Aorta (tissue), 5 donors: ENCODE data around the gene SPIB. TPM values are rescaled to one million over a fixed set of nuclear protein-coding genes. Genes with fewer than 3 reads are reported as not detected.
A peak's percentile ranks its signal among the peaks of the same experiment; 100 is the strongest.

Experiments
- ATAC-seq: fragments of 200-7000 bp; cut with Tn5 transposase; one replicate; pipeline ENCODE4 v1.9.1; 2022; ENCODE audit warnings: moderate library complexity; ENCODE audit not compliant: low FRiP score
- DNase-seq, 2 donors: peaks; one replicate each; pipeline ENCODE4 v3.0.0-alpha.2; 2020
- H3K27ac ChIP-seq, 2 donors: one replicate each; pipeline ENCODE4 v1.5.1; 2013; ENCODE audit warnings: low read length in 2 of 2, mild to moderate bottlenecking in 2 of 2, moderate library complexity in 2 of 2, control low read depth in 1 of 2, inconsistent platforms in 1 of 2, low read depth in 1 of 2
- H3K27me3 ChIP-seq, 2 donors: one replicate each; pipeline ENCODE4 v1.6.1; 2013; ENCODE audit warnings: control low read depth in 1 of 2, low read length in 1 of 2, mild to moderate bottlenecking in 1 of 2, moderate library complexity in 1 of 2; ENCODE audit not compliant: insufficient read depth in 2 of 2, control insufficient read depth in 1 of 2
- H3K36me3 ChIP-seq, 2 donors: one replicate each; pipeline ENCODE4 v1.6.1; 2013; ENCODE audit warnings: control low read depth in 1 of 2, low read length in 1 of 2, mild to moderate bottlenecking in 1 of 2; ENCODE audit not compliant: insufficient read depth in 2 of 2, control insufficient read depth in 1 of 2
- H3K4me1 ChIP-seq, 2 donors: one replicate each; pipeline ENCODE4 v1.6.1; 2013; ENCODE audit warnings: low read length in 2 of 2, control low read depth in 1 of 2, mild to moderate bottlenecking in 1 of 2, moderate library complexity in 1 of 2; ENCODE audit not compliant: insufficient read depth in 2 of 2, control insufficient read depth in 1 of 2
- H3K4me3 ChIP-seq, 2 donors: one replicate each; pipeline ENCODE4 v1.5.1; 2013; ENCODE audit warnings: low read length in 2 of 2, control low read depth in 1 of 2, mild to moderate bottlenecking in 1 of 2
- H3K9me3 ChIP-seq: one replicate; pipeline ENCODE4 v1.6.1; 2013; ENCODE audit warnings: mild to moderate bottlenecking, low read length; ENCODE audit not compliant: control insufficient read depth
- WGBS, 2 donors: extraction: QIAGEN DNeasy Blood & Tissue Kit; methylation state at CpG; one replicate each; pipeline ENCODE4 v1.1.7; 2013; 5-methylcytosine and 5-hydroxymethylcytosine counted together
- intact Hi-C, 2 donors: fragments of 100-400 bp; cut with DNase I; formaldehyde crosslinking; loops; one replicate each; pipeline versions ENCODE4 v1.14.2 to v1.15.0; 2022
- polyA plus RNA-seq, 2 donors: library from polyadenylated mRNA; stranded (reverse); fragments of 200-250 nt; gene quantifications; one replicate each; pipeline ENCODE4 v1.2.3, GENCODE V29; 2013
- total RNA-seq, 2 donors: library from RNA; stranded (reverse); fragmentation: NEBNext Ultra II Directional; extraction: Animal tissue kit (Norgen Biotek cat#: 25700); gene quantifications; one replicate each; pipeline ENCODE4 v1.2.1, GENCODE V29; 2021
- donor health status: healthy with polysubstance abuse.
- donor health status: Bipolar disorder and iron deficiency.
- donor health status: DM: no; HTN: no; CAD: no.
- donor health status: DM: no; HTN: no; CAD: no.
- donor health status: DM: yes; HTN: yes; CAD: no.

Gene SPIB
- total and polyA plus RNA-seq, 4 donors = 0.05 to 5.1 (median 0.55) TPM

DNA sequence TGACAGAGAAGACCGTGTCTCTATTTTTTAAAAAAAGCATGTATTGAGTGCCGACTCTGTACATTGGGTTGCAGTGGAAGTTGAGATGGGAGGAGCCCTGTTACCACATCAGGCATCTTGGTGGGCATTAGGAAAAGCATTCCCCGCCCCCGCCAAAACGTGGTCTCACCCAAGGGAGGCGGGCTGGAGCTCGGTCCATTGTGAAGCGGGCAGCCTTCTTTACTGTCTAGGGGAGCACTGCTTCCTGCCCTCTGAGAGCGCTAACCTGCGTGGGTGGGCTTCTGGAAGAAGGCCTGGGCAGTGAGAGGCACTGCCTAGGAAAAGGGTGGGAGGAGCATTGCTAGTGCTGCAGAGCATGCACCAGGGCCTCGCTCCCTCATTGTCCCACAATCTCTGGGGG is 38.6 kb upstream of the SPIB start:
- ATAC-seq (no peak), DNase-seq (no peak)
- Histone ChIP-seq H3K4me3 (no peak overlapping the region), H3K9me3 (no peaks in the 10 kb centered on the region), H3K4me1 (no peaks in the 10 kb centered on the region), H3K27me3 (no peaks in the 10 kb centered on the region), H3K36me3 (peaks cover 0 to 14% of the 10 kb centered on the region in 2 donors), H3K27ac (no peak overlapping the region)
- intact Hi-C loops = no loop called here
- 74 to 82% methylated on average over 11 of the region's 11 CpGs for WGBS, 2 donors

DNA sequence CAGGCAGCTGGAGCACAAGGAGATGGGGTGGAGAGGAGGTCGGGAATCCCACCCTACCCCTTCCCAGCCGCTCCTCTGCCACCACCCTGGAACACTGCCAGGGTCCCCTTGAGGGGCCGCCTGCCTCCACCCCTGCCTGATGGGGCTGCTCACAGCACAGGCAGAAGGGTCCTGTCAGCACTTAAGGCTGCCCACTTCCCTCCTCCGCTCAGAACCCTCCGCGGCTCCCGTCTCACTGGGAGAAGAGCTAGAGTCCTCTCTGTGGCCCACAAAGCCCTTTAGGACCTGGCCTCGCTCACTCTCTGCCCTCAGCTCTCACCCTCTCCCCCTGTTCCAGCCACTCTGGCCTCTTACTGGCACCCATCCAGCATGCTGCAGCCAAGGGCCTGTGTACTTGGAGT is 38.0 kb upstream of the SPIB start:
- H3K27ac ChIP-seq = no peak overlapping the region
- 65 to 77% methylated on average over 8 of the region's 8 CpGs for WGBS, 2 donors
- no peaks in the 10 kb centered on the region for H3K27me3 ChIP-seq
- no peak overlapping the region for H3K4me3 ChIP-seq
- H3K4me1 ChIP-seq = no peaks in the 10 kb centered on the region
- intact Hi-C loops = no loop called here
- peaks cover 0 to 14% of the 10 kb centered on the region in 2 donors for H3K36me3 ChIP-seq
- ATAC-seq (no peak), DNase-seq (no peak)
- H3K9me3 ChIP-seq = no peaks in the 10 kb centered on the region

DNA sequence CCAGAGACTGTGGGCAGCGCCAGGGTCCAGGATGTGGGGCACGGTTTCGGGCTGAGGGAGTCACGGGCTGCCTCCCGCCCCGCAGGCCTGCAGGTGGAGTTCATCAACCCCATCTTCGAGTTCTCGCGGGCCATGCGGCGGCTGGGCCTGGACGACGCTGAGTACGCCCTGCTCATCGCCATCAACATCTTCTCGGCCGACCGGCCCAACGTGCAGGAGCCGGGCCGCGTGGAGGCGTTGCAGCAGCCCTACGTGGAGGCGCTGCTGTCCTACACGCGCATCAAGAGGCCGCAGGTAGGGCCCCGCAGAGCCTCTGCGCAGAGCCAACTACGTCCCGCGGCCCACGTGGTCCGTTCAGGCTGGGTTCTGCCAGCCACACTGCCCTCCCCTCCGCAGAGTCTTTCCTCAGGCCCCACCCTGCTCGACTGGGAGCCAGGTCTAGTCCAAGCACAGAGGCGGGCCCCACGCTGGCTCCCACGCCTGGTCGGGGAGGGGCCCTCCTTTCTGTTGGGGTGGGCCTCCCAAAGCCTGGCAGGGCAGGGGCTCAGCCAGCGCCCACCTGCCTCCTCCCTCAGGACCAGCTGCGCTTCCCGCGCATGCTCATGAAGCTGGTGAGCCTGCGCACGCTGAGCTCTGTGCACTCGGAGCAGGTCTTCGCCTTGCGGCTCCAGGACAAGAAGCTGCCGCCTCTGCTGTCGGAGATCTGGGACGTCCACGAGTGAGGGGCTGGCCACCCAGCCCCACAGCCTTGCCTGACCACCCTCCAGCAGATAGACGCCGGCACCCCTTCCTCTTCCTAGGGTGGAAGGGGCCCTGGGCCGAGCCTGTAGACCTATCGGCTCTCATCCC is 36.6 kb upstream of the SPIB start:
- WGBS, 2 donors = 91 to 92% methylated on average over 57 to 58 of the region's 58 CpGs
- ATAC-seq = no peak
- intact Hi-C loops = no loop called here
- no peak for DNase-seq
- Histone ChIP-seq H3K4me1 (no peaks in the 10 kb centered on the region), H3K27me3 (no peaks in the 10 kb centered on the region), H3K9me3 (no peaks in the 10 kb centered on the region), H3K36me3 (peaks cover 0 to 14% of the 10 kb centered on the region in 2 donors), H3K4me3 (no peak overlapping the region), H3K27ac (no peak overlapping the region)

DNA sequence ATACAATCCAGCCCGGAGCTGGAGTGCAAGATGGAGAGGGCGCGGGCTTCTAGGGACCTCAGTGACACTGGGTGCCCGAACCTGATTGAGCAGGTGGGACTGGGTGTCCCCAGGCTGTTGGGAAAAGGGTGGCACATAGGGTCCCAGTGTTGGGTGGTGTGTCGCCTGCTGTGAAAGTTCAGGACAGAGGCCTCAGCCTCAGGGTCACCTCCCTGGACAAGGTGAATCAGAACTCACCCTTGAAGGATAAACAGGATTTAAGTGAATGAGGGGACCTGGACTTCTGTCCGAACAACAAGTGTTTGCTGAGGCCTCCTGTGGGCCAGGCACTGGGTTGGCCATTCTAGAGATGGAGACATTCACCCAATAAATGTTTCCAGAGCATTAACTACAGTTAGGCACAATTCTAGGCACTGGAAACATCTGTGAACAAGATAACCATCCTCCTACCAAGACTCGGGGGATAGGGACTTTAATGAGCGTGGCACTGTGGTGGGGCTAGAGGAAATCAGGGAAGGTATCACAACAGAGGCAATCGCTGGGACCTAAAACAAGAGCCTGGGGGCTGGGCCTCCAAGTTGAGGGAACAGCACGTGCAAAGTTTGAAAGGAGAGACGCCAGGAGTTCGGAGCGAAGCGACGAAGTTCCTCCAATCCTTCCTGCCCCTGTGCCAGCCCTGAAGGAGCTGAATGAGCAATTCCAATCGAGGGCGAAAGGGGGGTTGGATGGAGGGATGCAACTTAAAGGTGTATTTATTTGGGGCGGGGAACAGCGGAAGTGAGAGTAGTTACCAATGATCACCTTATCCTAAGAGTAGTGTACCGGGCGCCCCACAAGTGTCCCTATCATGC is 35.5 kb upstream of the SPIB start:
- no peak for ATAC-seq
- WGBS, 2 donors = 36 to 38% methylated on average over 21 of the region's 21 CpGs

DNA sequence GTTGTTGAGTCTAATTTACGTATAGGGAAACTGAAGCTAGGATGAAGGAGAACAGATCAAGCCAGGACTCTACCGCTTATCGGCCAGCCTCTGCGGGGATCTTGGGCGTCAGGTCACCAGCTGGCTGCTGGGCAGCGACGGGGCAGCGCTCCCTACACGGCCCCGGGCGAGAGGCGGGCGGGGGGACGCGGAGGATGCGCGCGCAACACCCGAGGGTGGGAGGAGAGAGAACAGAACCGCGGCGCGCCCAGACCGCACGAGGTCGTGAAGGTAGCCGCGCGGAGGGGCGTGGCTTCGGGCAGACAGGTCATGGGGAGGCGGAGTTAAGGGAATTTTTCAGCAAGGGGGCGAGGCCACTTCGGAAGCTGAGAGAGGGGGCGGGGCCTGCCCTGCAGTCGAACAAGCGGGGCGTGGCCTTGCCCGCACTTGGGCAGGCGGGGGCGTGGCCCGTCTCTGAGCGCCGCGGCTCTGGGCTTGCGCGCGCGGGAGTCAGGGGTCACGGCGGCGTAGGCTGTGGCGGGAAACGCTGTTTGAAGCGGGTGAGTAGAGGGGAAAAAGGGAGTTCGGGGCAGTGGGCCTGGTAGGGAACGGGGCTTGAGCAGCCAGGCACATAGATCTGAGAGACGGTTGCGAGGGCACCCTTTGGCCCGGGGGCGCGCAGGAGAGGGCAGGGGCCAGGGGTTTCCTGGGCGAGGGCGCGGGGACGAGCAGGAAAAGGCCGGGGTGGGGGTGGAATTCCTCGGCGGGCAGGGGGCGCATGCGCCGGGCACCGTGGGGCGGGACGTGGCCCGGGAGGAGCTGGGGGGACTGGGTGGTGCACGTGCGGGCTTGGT is 34.7 kb upstream of the SPIB start, which contains the start of gene POLD1:
POLD1 (plus strand) TSS at position 496 of the 833 bp plus-strand sequence. CDS start 14,505 bp downstream, outside the sequence.
- no peaks in the 10 kb centered on the region for H3K27me3 ChIP-seq
- 0 to 1% methylated on average over 78 of the region's 78 CpGs for WGBS, 2 donors
- H3K4me3 ChIP-seq = peak within 1 kb of the TSS; percentile 20 to 39
- intact Hi-C loops = no loop called here
- H3K4me1 ChIP-seq = no peaks in the 10 kb centered on the region
- H3K36me3 ChIP-seq = peaks cover 0 to 4% of the 10 kb centered on the region in 2 donors
- no peaks in the 10 kb centered on the region for H3K9me3 ChIP-seq
- peak; percentile 98 to 99 for DNase-seq
- peak; percentile 97 for ATAC-seq
- peak within 1 kb of the TSS in 1 of 2 donors; percentile 64 for H3K27ac ChIP-seq

More for the DNA sequence above, 35.5 kb upstream of the SPIB start:
- H3K27ac ChIP-seq = peak overlapping the region in 1 of 2 donors; percentile 49
- DNase-seq = no peak
- no peaks in the 10 kb centered on the region for H3K9me3 ChIP-seq
- H3K4me1 ChIP-seq = no peaks in the 10 kb centered on the region
- no peak overlapping the region for H3K4me3 ChIP-seq
- intact Hi-C loops = no loop called here
- H3K27me3 ChIP-seq = no peaks in the 10 kb centered on the region
- H3K36me3 ChIP-seq = peaks cover 0 to 12% of the 10 kb centered on the region in 2 donors

DNA sequence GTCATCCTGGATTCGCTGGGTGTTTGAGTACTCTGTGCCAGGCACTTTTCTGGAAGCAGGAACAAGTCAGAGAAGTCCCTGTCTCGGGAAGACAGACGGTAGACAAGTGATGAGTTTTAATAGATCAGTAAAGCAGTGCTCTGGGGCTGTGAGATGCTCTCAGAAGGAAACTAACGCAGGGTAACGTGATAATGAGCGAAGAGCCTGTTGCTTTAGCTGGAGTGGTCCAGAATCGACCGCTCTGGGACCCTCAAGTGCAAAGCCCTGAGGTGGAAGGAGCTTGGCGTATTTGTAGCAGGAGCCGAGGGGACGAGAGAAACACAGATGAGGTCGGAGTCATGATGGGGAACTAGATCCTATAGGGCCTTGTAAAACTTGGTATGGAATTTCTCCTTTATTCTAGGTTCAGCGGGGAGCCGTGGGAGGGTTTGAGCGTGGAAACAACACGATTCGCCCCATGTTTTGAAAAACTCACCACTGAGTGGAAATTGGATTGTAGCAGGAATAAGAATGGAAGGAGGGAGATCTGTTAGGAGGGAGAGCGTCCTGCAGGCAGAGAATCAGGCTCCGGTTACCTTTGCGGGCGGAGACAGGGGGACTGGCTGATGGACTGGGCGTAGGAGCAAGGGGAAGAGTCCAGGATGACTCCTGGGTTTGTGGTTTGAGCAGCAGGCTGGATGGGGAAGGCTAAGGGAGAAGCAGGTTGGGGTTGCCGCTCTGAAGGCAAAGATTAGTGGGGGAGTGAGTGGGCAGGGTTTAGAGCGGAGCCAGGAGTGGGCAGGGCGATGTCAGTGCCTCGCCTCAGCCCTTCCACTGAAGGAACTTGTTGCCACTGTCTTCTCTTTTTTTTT is 33.8 kb upstream of the SPIB start:
- ATAC-seq (no peak), DNase-seq (no peak)
- Histone ChIP-seq H3K36me3 (no peaks in the 10 kb centered on the region), H3K9me3 (no peaks in the 10 kb centered on the region), H3K4me1 (no peaks in the 10 kb centered on the region), H3K4me3 (peak overlapping the region; percentile 20 to 39), H3K27me3 (no peaks in the 10 kb centered on the region), H3K27ac (peak overlapping the region in 1 of 2 donors; percentile 64)
- intact Hi-C loops = no loop called here
- 10 to 12% methylated on average over 26 of the region's 26 CpGs for WGBS, 2 donors

DNA sequence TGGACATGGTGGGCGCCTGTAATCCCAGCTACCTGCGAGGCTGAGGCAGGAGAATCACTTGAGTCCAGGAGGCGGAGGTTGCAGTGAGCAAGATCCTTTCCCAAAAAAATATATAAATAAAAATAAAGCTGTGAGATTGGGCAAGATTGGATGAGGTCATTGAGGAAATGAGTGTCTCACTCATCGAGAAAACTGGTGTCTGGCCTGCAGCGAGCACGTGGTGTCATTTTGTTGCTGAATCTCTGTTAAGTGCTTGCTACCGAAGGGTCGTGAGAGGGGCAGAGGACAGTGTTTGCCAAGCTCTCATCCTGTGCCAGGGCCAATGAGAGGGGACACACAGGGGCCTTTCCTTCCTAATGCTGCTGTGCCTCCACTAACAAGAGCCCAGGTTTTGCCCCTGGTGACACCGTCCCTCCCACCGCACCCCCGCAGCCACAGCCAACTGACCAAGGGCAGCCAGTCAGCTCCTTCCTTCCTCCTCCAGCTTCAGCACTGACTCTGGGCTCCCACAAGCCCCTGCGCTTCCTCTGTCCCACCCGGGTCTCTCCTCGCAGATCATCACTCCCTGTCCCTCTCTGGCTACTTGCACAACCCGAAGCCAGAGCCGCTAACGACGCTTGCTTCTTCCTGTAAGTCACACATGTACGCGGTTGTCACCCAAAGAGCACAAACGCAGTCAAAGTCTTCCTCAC is 31.4 kb upstream of the SPIB start:
- Histone ChIP-seq H3K4me3 (no peak overlapping the region), H3K36me3 (no peaks in the 10 kb centered on the region), H3K9me3 (no peaks in the 10 kb centered on the region), H3K27ac (no peak overlapping the region), H3K27me3 (no peaks in the 10 kb centered on the region), H3K4me1 (no peaks in the 10 kb centered on the region)
- DNase-seq (peak in 1 of 2 donors; percentile 82), ATAC-seq (no peak)
- 91% methylated on average over 21 of the region's 21 CpGs for WGBS, 2 donors
- intact Hi-C loops = no loop called here
